ENCODE measurements around the gene IL24.

DNA sequence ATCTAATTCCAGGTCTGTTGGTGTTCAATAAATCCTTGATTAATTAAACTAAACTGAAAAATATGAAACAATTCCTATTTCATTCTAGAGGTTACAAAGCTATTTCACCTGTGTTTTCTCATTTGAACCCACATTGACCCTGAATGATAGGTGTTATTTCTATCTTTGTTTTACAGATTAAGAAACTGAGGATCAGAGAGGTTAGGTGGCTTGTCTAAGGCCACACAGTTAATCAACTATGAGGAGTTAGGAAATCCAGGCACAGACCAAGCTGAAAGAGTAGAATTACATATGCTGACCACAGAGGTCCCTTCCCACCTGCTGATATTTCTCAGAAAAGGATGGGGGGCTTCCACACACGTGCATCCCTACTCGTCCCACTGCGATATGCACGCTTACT, 48.5 kb downstream of the IL24 start:
- TF ChIP-seq EGR1 (IDR thresholded peaks at IDR 0.05; ENCODE audit: low read depth) (no peak), CTCF (IDR thresholded peaks at IDR 0.05 in 2 of 3, conservative IDR thresholded peaks at IDR 0.05 in 1 of 3; ENCODE audit: borderline replicate concordance in 1 of 3, insufficient read depth in 1 of 3, low read depth in 2 of 3, low read length in 2 of 3) (no peak), POLR2A (IDR thresholded peaks at IDR 0.05; ENCODE audit: borderline replicate concordance, extremely low read depth, insufficient read depth, insufficient read length) (no peak), EZH2 (IDR thresholded peaks at IDR 0.05) (no peak), REST (IDR thresholded peaks at IDR 0.05; ENCODE audit: low read depth) (no peak), POLR2AphosphoS5 (IDR thresholded peaks at IDR 0.05; ENCODE audit: low read depth, low read length) (no peak), RAD21 (IDR thresholded peaks at IDR 0.05; ENCODE audit: low read depth) (no peak), SRF (IDR thresholded peaks at IDR 0.05; ENCODE audit: low read depth) (no peak), FOSL1 (IDR thresholded peaks at IDR 0.05; ENCODE audit: low read depth) (no peak), ZNF274 (IDR thresholded peaks at IDR 0.05; ENCODE audit: low read depth, low read length) (no peak), ATF3 (IDR thresholded peaks at IDR 0.05) (no peak)
